Suprapubic skin (tissue), 4 donors: Measurements from ENCODE around the gene PLXNA2. TPM values are rescaled to one million over a fixed set of nuclear protein-coding genes. Genes with fewer than 3 reads are reported as not detected.

Experiments
- DNase-seq, 2 donors: peaks; one replicate each; pipeline ENCODE4 v3.0.0-alpha.2; 2019; ENCODE audit warnings: low spot score in 2 of 2
- H3K27ac ChIP-seq: fragments of 200-600 bp; sonication (generic); one replicate; pipeline ENCODE4 v1.5.1; 2019
- H3K27me3 ChIP-seq: fragments of 200-600 bp; sonication (generic); one replicate; pipeline ENCODE4 v1.5.1; 2019
- H3K36me3 ChIP-seq: fragments of 200-600 bp; sonication (generic); one replicate; pipeline ENCODE4 v1.5.1; 2019
- H3K4me1 ChIP-seq: fragments of 200-600 bp; sonication (generic); one replicate; pipeline ENCODE4 v1.5.1; 2019
- H3K4me3 ChIP-seq: fragments of 200-600 bp; sonication (generic); one replicate; pipeline ENCODE4 v1.5.1; 2019; ENCODE audit warnings: mild to moderate bottlenecking
- H3K9me3 ChIP-seq: fragments of 200-600 bp; sonication (generic); one replicate; pipeline ENCODE4 v1.5.1; 2019
- CTCF ChIP-seq, 2 donors: fragments of 200-600 bp in 1 of 2; fragments of 450-650 bp in 1 of 2; sonication (generic) in 1 of 2; IDR thresholded peaks; one replicate each; pipeline ENCODE4 v1.5.1; 2016 to 2019; ENCODE audit warnings: antibody characterized with exemption in 2 of 2, mild to moderate bottlenecking in 1 of 2, moderate library complexity in 1 of 2
- EP300 ChIP-seq: sonication (generic); formaldehyde crosslinking; IDR thresholded peaks from one replicate; pipeline ENCODE4 v1.6.1; 2017; ENCODE audit warnings: antibody characterized with exemption
- POLR2A ChIP-seq, 2 donors: fragments of 450-650 bp; IDR thresholded peaks; one replicate each; pipeline ENCODE4 v1.6.1; 2017; ENCODE audit warnings: antibody characterized with exemption in 2 of 2, mild to moderate bottlenecking in 2 of 2, moderate library complexity in 2 of 2
- POLR2AphosphoS5 ChIP-seq, 3 donors: sonication (generic); formaldehyde crosslinking; IDR thresholded peaks; one replicate each; pipeline ENCODE4 v1.6.1; 2017; ENCODE audit warnings: antibody characterized with exemption in 3 of 3
- WGBS: methylation state at CpG from one replicate; pipeline ENCODE4 v1.1.5; 2018; 5-methylcytosine and 5-hydroxymethylcytosine counted together
- total RNA-seq, 4 donors: library from RNA; depleted of rRNA; stranded (reverse); fragments of >200 nt; gene quantifications; one replicate each; pipeline ENCODE4 v1.1.0, GENCODE V29; 2016

PLXNA2 gene
- total RNA-seq, 4 donors from 2014 or later = 35.3 to 53.9 (median 45.7) TPM

- no peak for TF ChIP-seq POLR2AphosphoS5 (IDR thresholded peaks at IDR 0.05)
- TF ChIP-seq EP300 = no peak
- no peak for TF ChIP-seq POLR2A (IDR thresholded peaks at IDR 0.05)
- no peak for TF ChIP-seq CTCF (IDR thresholded peaks at IDR 0.05)
Measured at GRCh38 chr1:208225954-208226937, 17.9 kb downstream of the PLXNA2 start.

DNA sequence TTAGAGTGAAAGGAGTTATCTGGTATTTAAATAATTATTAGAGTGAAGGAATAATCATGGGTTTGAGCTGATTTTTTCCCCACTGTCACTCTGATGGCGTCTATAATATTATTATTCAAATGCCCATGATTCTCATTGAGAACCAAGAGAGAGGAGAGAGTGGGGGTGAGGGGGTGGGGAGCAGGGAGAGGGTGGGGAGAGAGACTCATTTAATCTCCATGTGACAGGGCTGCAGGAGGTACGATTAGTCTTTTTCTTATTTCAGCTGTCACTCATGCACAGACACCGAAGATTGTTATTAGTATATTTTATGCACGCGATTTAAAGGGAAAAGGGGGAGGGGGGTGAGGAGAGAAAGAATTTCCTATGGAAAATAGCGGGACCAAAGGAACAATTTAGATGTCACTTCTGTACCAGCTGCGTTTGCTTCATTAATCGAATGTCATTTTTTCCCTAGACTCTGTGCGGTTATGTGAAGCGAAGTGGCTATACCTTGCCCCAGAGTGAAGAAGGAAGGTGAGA lies 19.9 kb downstream of the PLXNA2 start:
- Histone ChIP-seq H3K36me3 (no peaks in the 10 kb centered on the region), H3K4me3 (no peak overlapping the region), H3K27me3 (no peaks in the 10 kb centered on the region), H3K4me1 (peaks cover 18% of the 10 kb centered on the region), H3K9me3 (no peaks in the 10 kb centered on the region), H3K27ac (no peak overlapping the region)
- 92% methylated on average over 10 of the region's 10 CpGs for WGBS
- TF ChIP-seq EP300 (no peak), CTCF (IDR thresholded peaks at IDR 0.05) (no peak), POLR2A (IDR thresholded peaks at IDR 0.05) (no peak), POLR2AphosphoS5 (IDR thresholded peaks at IDR 0.05) (no peak)
- DNase-seq = no peak

More at GRCh38 chr1:208225954-208226937, 17.9 kb downstream of the PLXNA2 start:
- DNase-seq = no peak
- H3K27ac ChIP-seq = no peak overlapping the region
- 83% methylated on average over 11 of the region's 13 CpGs for WGBS
- no peaks in the 10 kb centered on the region for H3K27me3 ChIP-seq
- no peak overlapping the region for H3K4me3 ChIP-seq
- H3K36me3 ChIP-seq = no peaks in the 10 kb centered on the region
- H3K9me3 ChIP-seq = no peaks in the 10 kb centered on the region
- peaks cover 6% of the 10 kb centered on the region for H3K4me1 ChIP-seq

DNA sequence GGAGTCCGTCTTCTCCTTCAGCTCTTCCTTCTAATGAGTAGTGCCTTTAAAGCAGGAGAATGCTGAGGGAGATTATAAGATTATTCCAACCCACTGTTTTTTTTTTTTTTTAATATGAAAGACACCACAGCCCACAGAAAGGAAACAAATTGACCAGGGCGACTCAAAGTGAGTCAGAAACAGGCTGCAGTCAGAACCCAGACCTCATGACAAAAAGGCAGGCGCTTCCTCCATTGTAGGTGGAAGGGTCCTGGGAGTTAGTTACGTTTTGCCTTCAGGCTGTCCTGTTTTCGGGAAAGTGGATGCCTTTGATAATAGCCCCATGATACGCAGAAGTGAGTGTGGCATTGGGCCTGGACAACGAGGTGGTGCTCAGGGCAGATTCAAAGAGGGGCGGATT lies 21.0 kb downstream of the PLXNA2 start:
- Histone ChIP-seq H3K27ac (no peak overlapping the region), H3K9me3 (no peaks in the 10 kb centered on the region), H3K4me1 (peaks cover 26% of the 10 kb centered on the region), H3K27me3 (no peaks in the 10 kb centered on the region), H3K4me3 (no peak overlapping the region), H3K36me3 (no peaks in the 10 kb centered on the region)
- WGBS = 89% methylated on average over 8 of the region's 8 CpGs
- TF ChIP-seq POLR2AphosphoS5 (IDR thresholded peaks at IDR 0.05) = no peak
- no peak for TF ChIP-seq POLR2A (IDR thresholded peaks at IDR 0.05)
- no peak for TF ChIP-seq EP300
- no peak for TF ChIP-seq CTCF (IDR thresholded peaks at IDR 0.05)
- DNase-seq = no peak

DNA sequence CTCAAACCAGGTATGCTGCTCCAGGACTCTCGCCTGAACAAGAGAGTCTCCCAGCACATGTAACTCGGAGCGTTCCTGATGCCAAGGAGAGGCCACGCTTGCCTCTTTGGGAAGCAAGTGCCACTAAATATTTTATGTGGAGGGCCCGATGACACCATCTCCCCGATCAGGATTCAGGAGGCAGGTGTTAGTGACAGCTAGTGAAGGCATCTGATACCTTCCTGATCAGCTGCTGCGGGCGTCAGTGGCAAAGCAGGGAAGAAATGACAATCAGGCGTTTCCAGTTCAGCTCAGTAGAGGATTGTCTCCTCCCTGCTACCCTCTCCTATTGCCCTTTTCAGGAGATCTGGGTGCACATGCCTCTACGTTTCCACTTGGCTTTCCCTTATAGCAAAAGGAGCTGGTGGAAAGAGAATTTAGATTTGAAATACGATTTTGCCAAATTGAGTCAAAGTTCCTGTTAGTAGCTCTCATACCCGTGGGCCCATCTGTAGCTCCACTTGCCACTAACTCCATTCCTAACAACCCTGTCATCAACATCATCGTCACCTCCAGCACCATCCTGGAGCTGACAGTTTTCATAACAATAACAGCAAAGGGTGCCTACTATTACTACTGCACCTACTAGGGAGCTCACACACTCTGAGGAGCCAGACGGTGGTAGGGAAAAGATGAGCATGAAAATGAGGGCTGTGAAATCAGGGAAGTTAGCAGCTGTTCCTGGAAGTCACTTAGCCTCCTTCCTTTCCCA lies 21.6 kb downstream of the PLXNA2 start:
- 92% methylated on average over 14 of the region's 14 CpGs for WGBS
- H3K4me1 ChIP-seq = peaks cover 26% of the 10 kb centered on the region
- no peaks in the 10 kb centered on the region for H3K27me3 ChIP-seq
- H3K36me3 ChIP-seq = peaks cover 1% of the 10 kb centered on the region
- TF ChIP-seq EP300 (no peak), CTCF (IDR thresholded peaks at IDR 0.05) (no peak), POLR2A (IDR thresholded peaks at IDR 0.05) (no peak), POLR2AphosphoS5 (IDR thresholded peaks at IDR 0.05) (no peak)
- no peak overlapping the region for H3K27ac ChIP-seq
- H3K4me3 ChIP-seq = no peak overlapping the region
- no peaks in the 10 kb centered on the region for H3K9me3 ChIP-seq
- DNase-seq = no peak

DNA sequence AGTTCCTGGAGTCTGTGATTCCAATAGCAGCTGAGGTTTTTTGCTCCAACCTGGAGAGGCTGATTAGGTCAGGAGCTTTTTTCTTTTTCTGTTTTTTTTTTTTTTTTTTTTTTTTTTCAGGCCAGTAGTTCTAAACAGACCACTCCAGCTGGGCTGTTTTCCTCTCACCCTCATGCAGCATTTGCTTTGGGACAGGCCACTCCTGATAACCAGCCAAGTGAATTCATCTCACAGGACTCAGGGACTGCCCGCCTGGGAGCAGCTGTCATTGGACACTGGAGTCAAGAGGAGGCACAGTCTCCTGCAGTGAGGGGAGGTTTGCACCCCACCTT lies 22.9 kb downstream of the PLXNA2 start:
- Histone ChIP-seq H3K4me1 (peaks cover 26% of the 10 kb centered on the region), H3K4me3 (no peak overlapping the region), H3K27ac (no peak overlapping the region), H3K27me3 (no peaks in the 10 kb centered on the region), H3K9me3 (no peaks in the 10 kb centered on the region), H3K36me3 (peaks cover 14% of the 10 kb centered on the region)
- TF ChIP-seq POLR2A (IDR thresholded peaks at IDR 0.05) = no peak
- no peak for TF ChIP-seq CTCF (IDR thresholded peaks at IDR 0.05)
- no peak for TF ChIP-seq POLR2AphosphoS5 (IDR thresholded peaks at IDR 0.05)
- no peak for TF ChIP-seq EP300
- DNase-seq = no peak
- 100% methylated on average over 1 of the region's 1 CpG for WGBS
